Heart right ventricle (tissue), 16 donors: ENCODE data around the gene GNG12. TPM values are rescaled to one million over a fixed set of nuclear protein-coding genes. Genes with fewer than 3 reads are reported as not detected.

ENCODE experiments used
- ATAC-seq, 8 donors: fragments of 200-7000 bp; cut with Tn5 transposase; one replicate each; pipeline ENCODE4 v1.9.1; 2020; ENCODE audit warnings: mild to moderate bottlenecking in 8 of 8, moderate library complexity in 8 of 8, moderate number of reproducible peaks in 1 of 8
- DNase-seq, 2 donors: peaks; one replicate each; pipeline ENCODE4 v3.0.0-alpha.2; 2020
- H3K27ac ChIP-seq, 10 donors: fragments of 200-600 bp; sonication (generic) in 2 of 10; one replicate each; pipeline versions ENCODE4 v1.5.0 to v1.8.0; 2020 to 2022; ENCODE audit warnings: mild to moderate bottlenecking in 3 of 10
- H3K27me3 ChIP-seq, 7 donors: fragments of 200-600 bp; one replicate each; pipeline ENCODE4 v1.8.0; 2021 to 2022; ENCODE audit warnings: mild to moderate bottlenecking in 2 of 7
- H3K36me3 ChIP-seq, 9 donors: fragments of 200-600 bp; sonication (generic) in 1 of 9; one replicate each; pipeline versions ENCODE4 v1.5.0 to v1.8.0; 2020 to 2022; ENCODE audit warnings: mild to moderate bottlenecking in 2 of 9
- H3K4me1 ChIP-seq, 9 donors: fragments of 200-600 bp; sonication (generic) in 1 of 9; one replicate each; pipeline versions ENCODE4 v1.5.0 to v1.8.0; 2020 to 2022; ENCODE audit warnings: mild to moderate bottlenecking in 4 of 9
- H3K4me3 ChIP-seq, 10 donors: fragments of 200-600 bp; sonication (generic) in 2 of 10; one replicate each; pipeline versions ENCODE4 v1.5.0 to v1.8.0; 2020 to 2022; ENCODE audit warnings: mild to moderate bottlenecking in 7 of 10, moderate library complexity in 2 of 10
- H3K9me3 ChIP-seq, 11 donors: fragments of 200-600 bp in 10 of 11; sonication (generic) in 2 of 11; one replicate each; pipeline versions ENCODE4 v1.5.0 to v1.8.0; 2013 to 2022; ENCODE audit warnings: mild to moderate bottlenecking in 2 of 11, control low read depth in 1 of 11, moderate library complexity in 1 of 11
- WGBS, 2 donors: extraction: QIAGEN DNeasy Blood & Tissue Kit; methylation state at CpG; one replicate each; pipeline ENCODE4 v1.1.7; 2013; ENCODE audit warnings: inconsistent platforms in 1 of 2; 5-methylcytosine and 5-hydroxymethylcytosine counted together
- intact Hi-C, 10 donors: fragments of 100-400 bp; cut with DNase I; formaldehyde crosslinking; loops; one replicate each; pipeline versions ENCODE4 v1.11.1 to v1.14.2; 2022
- polyA plus RNA-seq, 2 donors: library from polyadenylated mRNA; stranded (reverse); fragments of 200-250 nt; gene quantifications; one replicate each; pipeline ENCODE4 v1.2.3, GENCODE V29; 2013
- total RNA-seq, 10 donors: library from RNA; stranded (reverse); fragmentation: NEBNext Ultra II Directional in 3 of 10; extraction: Animal tissue kit (Norgen Biotek cat#: 25700) in 3 of 10; gene quantifications; one replicate each; pipeline versions ENCODE4 v1.2.1 to v1.2.4, GENCODE V29; 2021 to 2023
- TF ChIP-seq, protein P1 (sequence below), 9 donors: fragments of 200-600 bp; sonication (generic) in 2 of 9; IDR thresholded peaks; one replicate each; pipeline versions ENCODE4 v1.5.0 to v1.8.0; 2021 to 2022; ENCODE audit warnings: antibody characterized with exemption in 9 of 9, mild to moderate bottlenecking in 5 of 9, moderate library complexity in 1 of 9
- donor health status: Arrhythmogenic right ventricular cardiomyopathy.
- donor health status: ischemic (EF 13 %, LVEDD 7.1; RV severe dilation, severe dysfunction).
- donor health status: healthy with polysubstance abuse.
- donor health status: DM: no; HTN: yes; CAD: no.
- donor health status: DM: no; HTN: no; CAD: no.
- donor health status: ischemic (EF 25% LVEDD 6.9; RV normal size, moderate dysfunction).
- donor health status: ischemic (EF 25% LVEDD 5.7; RV mildly dilated, moderate dysfunction).
- donor health status: healthy.
- donor health status: DM: yes; HTN: yes; CAD: no.
- donor health status: Ischemic cardiomyopathy.
- donor health status: ischemic (EF 35%, LVEDD 5.7; RV mildly dilated, moderate dysfunction).
- donor health status: nonischemic (EF 11% LVEDD 7.7; RV severe dilation, severe dysfunction).
- donor health status: DM: yes; HTN: yes; CAD: no.
- donor health status: PGD.
- donor health status: ischemic (EF 29% LVEDD 5.4; RV normal size, mild dysfunction).
- donor health status: nonischemic (EF 23%, LVEDD 6.1; RV moderate dilation, normal function).

The GNG12 gene
- total and polyA plus RNA-seq, 12 donors: 8.5 to 49.4 (median 34.5) TPM

DNA sequence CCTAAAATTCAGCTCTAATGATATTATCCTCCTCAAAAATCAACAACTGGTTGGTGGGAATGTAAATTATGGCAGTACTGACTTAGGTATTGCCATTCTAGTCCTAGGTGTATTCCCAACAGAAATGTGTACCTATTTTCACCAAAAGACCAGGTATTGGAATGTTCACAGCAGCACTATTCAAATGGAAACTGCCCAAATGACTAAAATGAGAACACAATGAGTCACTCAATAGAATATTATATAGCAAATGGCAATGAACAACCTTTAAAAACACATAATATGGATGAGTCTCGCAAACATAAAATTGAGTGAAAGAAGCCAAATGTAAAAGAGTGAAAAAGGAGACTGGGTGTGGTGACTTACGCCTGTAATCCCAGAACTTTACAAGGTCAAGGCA is 103.4 kb downstream of the GNG12 start:
- Histone ChIP-seq H3K27ac (no peak overlapping the region), H3K36me3 (no peaks in the 10 kb centered on the region), H3K4me3 (no peak overlapping the region), H3K9me3 (no peaks in the 10 kb centered on the region), H3K4me1 (peaks cover 7 to 49% (median 38%) of the 10 kb centered on the region in 9 donors), H3K27me3 (no peaks in the 10 kb centered on the region)
- ATAC-seq (no peak), DNase-seq (no peak)
- 96 to 97% methylated on average over 2 of the region's 2 CpGs for WGBS, 2 donors
- intact Hi-C loops: loop anchor here in 1 of 10 donors (5.0 kb wide), 1 partner anchor 33 kb away; no protein-coding TSS in a partner anchor
- TF ChIP-seq, protein P1, sequence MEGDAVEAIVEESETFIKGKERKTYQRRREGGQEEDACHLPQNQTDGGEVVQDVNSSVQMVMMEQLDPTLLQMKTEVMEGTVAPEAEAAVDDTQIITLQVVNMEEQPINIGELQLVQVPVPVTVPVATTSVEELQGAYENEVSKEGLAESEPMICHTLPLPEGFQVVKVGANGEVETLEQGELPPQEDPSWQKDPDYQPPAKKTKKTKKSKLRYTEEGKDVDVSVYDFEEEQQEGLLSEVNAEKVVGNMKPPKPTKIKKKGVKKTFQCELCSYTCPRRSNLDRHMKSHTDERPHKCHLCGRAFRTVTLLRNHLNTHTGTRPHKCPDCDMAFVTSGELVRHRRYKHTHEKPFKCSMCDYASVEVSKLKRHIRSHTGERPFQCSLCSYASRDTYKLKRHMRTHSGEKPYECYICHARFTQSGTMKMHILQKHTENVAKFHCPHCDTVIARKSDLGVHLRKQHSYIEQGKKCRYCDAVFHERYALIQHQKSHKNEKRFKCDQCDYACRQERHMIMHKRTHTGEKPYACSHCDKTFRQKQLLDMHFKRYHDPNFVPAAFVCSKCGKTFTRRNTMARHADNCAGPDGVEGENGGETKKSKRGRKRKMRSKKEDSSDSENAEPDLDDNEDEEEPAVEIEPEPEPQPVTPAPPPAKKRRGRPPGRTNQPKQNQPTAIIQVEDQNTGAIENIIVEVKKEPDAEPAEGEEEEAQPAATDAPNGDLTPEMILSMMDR (IDR thresholded peaks at IDR 0.05): no peak

DNA sequence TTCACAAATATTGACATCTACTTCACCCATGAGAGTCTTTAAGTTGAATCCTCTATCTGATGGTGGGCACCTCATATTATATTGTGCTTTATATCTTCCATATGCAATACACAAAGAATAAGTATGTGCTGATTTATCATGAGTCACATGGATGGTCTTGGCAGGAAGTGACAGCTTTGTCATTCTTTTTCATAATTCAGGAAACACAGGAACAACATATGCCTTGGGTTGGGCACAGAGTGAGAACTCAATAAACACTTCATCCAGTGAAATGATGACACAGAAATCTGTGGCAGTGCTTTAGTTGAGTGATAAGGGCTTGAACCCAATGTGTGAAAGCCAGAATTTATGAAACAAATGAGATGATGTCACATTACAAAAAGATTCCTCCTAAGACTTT is 107.0 kb downstream of the GNG12 start:
- no peaks in the 10 kb centered on the region for H3K9me3 ChIP-seq
- no peaks in the 10 kb centered on the region for H3K27me3 ChIP-seq
- H3K36me3 ChIP-seq: no peaks in the 10 kb centered on the region
- no peak overlapping the region for H3K4me3 ChIP-seq
- no peak for ATAC-seq
- TF ChIP-seq, protein P1 (IDR thresholded peaks at IDR 0.05): no peak
- intact Hi-C loops: no loop called here
- peaks cover 9 to 52% (median 42%) of the 10 kb centered on the region in 9 donors for H3K4me1 ChIP-seq
- DNase-seq: no peak
- H3K27ac ChIP-seq: peak overlapping the region in 3 of 10 donors; percentile 47 to 84 (median 76)

DNA sequence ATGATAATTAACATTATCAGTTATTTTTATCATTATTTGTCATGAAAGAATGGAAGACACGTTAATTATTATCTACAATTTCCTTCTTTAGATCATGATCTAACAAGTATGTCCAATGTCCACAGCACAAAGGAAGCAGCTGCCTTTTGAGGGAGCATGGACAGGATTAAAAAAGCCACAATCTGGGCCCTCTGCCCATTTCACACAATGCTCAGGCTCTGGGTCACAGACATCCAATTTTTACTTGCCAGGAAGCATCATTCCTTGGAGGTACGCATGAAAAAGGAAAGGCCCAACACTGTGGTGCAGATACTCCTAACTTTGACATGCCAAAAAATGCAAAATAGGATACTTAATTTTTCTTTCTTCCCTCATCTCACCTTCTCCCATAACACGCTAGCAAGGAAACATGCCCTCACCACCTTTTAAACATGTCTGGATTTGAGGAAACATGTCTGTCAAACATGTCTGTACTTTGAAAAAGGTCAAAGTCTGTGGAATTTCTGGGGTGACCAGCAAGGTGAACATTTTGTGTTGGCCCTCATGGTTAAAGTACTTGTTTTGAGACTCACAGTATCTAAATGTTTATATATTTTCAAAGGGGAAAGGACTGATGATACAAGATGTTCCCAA is 108.2 kb downstream of the GNG12 start:
- Histone ChIP-seq H3K4me1 (peaks cover 9 to 64% (median 43%) of the 10 kb centered on the region in 9 donors), H3K9me3 (no peaks in the 10 kb centered on the region), H3K36me3 (no peaks in the 10 kb centered on the region), H3K27ac (peak overlapping the region; percentile 4 to 84 (median 70)), H3K27me3 (no peaks in the 10 kb centered on the region), H3K4me3 (no peak overlapping the region)
- ATAC-seq (peak; percentile 65 to 93 (median 84)), DNase-seq (peak in 1 of 2 donors; percentile 87)
- WGBS, 2 donors: 27 to 28% methylated on average over 3 of the region's 3 CpGs
- intact Hi-C loops: loop anchor here in 2 of 10 donors (2.0 to 5.0 kb wide), 2 partner anchors 38 kb away; partner anchors contain the start of gene GADD45A (in 1 of the 2)
- TF ChIP-seq, protein P1 (IDR thresholded peaks at IDR 0.05): no peak

DNA sequence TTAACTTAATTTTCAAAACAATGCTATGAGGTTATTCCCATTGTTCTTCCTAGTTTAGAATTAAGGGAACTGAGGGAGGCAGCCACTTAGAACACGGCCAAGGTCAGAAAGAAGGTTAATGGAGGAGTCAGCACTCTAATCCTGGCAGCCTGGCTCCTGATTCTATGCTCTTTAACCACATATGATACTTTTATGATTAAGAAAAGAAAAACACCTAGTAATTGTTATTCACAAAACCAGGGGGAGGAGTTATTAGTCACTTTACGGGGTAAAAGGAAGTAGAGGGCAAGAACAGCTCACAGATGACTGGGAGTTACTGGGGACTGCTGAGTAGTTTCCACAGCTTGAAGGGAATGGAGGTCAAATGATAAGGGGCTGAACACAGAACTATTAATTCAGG is 109.6 kb downstream of the GNG12 start:
- Histone ChIP-seq H3K9me3 (no peaks in the 10 kb centered on the region), H3K27me3 (no peaks in the 10 kb centered on the region), H3K27ac (peak overlapping the region in 9 of 10 donors; percentile 44 to 84 (median 71)), H3K4me1 (peaks cover 9 to 65% (median 43%) of the 10 kb centered on the region in 9 donors), H3K36me3 (no peaks in the 10 kb centered on the region), H3K4me3 (no peak overlapping the region)
- TF ChIP-seq, protein P1 (IDR thresholded peaks at IDR 0.05): no peak
- intact Hi-C loops: loop anchor here in 2 of 10 donors (2.0 to 5.0 kb wide), 2 partner anchors 36 to 37 kb away; partner anchors contain the start of gene GADD45A (in 1 of the 2)
- peak in 1 of 2 donors; percentile 37 for DNase-seq
- 21% methylated on average over 2 of the region's 2 CpGs for WGBS, 2 donors
- ATAC-seq: peak; percentile 55 to 81 (median 80)
